Aorta (tissue), 5 donors: Measurements from ENCODE around the gene TPSB2. TPM values are rescaled to one million over a fixed set of nuclear protein-coding genes. Genes with fewer than 3 reads are reported as not detected.

Source experiments
- ATAC-seq: fragments of 200-7000 bp; cut with Tn5 transposase; one replicate; pipeline ENCODE4 v1.9.1; 2022; ENCODE audit warnings: moderate library complexity; ENCODE audit not compliant: low FRiP score
- DNase-seq, 2 donors: peaks; one replicate each; pipeline ENCODE4 v3.0.0-alpha.2; 2020
- H3K27ac ChIP-seq, 2 donors: one replicate each; pipeline ENCODE4 v1.5.1; 2013; ENCODE audit warnings: low read length in 2 of 2, mild to moderate bottlenecking in 2 of 2, moderate library complexity in 2 of 2, control low read depth in 1 of 2, inconsistent platforms in 1 of 2, low read depth in 1 of 2
- H3K27me3 ChIP-seq, 2 donors: one replicate each; pipeline ENCODE4 v1.6.1; 2013; ENCODE audit warnings: control low read depth in 1 of 2, low read length in 1 of 2, mild to moderate bottlenecking in 1 of 2, moderate library complexity in 1 of 2; ENCODE audit not compliant: insufficient read depth in 2 of 2, control insufficient read depth in 1 of 2
- H3K36me3 ChIP-seq, 2 donors: one replicate each; pipeline ENCODE4 v1.6.1; 2013; ENCODE audit warnings: control low read depth in 1 of 2, low read length in 1 of 2, mild to moderate bottlenecking in 1 of 2; ENCODE audit not compliant: insufficient read depth in 2 of 2, control insufficient read depth in 1 of 2
- H3K4me1 ChIP-seq, 2 donors: one replicate each; pipeline ENCODE4 v1.6.1; 2013; ENCODE audit warnings: low read length in 2 of 2, control low read depth in 1 of 2, mild to moderate bottlenecking in 1 of 2, moderate library complexity in 1 of 2; ENCODE audit not compliant: insufficient read depth in 2 of 2, control insufficient read depth in 1 of 2
- H3K4me3 ChIP-seq, 2 donors: one replicate each; pipeline ENCODE4 v1.5.1; 2013; ENCODE audit warnings: low read length in 2 of 2, control low read depth in 1 of 2, mild to moderate bottlenecking in 1 of 2
- H3K9me3 ChIP-seq: one replicate; pipeline ENCODE4 v1.6.1; 2013; ENCODE audit warnings: mild to moderate bottlenecking, low read length; ENCODE audit not compliant: control insufficient read depth
- WGBS, 2 donors: extraction: QIAGEN DNeasy Blood & Tissue Kit; methylation state at CpG; one replicate each; pipeline ENCODE4 v1.1.7; 2013; 5-methylcytosine and 5-hydroxymethylcytosine counted together
- intact Hi-C, 2 donors: fragments of 100-400 bp; cut with DNase I; formaldehyde crosslinking; loops; one replicate each; pipeline versions ENCODE4 v1.14.2 to v1.15.0; 2022
- polyA plus RNA-seq, 2 donors: library from polyadenylated mRNA; stranded (reverse); fragments of 200-250 nt; gene quantifications; one replicate each; pipeline ENCODE4 v1.2.3, GENCODE V29; 2013
- total RNA-seq, 2 donors: library from RNA; stranded (reverse); fragmentation: NEBNext Ultra II Directional; extraction: Animal tissue kit (Norgen Biotek cat#: 25700); gene quantifications; one replicate each; pipeline ENCODE4 v1.2.1, GENCODE V29; 2021
- donor health status: healthy with polysubstance abuse.
- donor health status: Bipolar disorder and iron deficiency.
- donor health status: DM: no; HTN: no; CAD: no.
- donor health status: DM: no; HTN: no; CAD: no.
- donor health status: DM: yes; HTN: yes; CAD: no.

Gene TPSB2
- total and polyA plus RNA-seq, 4 donors: 4.9 to 51.0 (median 13.9) TPM

DNA sequence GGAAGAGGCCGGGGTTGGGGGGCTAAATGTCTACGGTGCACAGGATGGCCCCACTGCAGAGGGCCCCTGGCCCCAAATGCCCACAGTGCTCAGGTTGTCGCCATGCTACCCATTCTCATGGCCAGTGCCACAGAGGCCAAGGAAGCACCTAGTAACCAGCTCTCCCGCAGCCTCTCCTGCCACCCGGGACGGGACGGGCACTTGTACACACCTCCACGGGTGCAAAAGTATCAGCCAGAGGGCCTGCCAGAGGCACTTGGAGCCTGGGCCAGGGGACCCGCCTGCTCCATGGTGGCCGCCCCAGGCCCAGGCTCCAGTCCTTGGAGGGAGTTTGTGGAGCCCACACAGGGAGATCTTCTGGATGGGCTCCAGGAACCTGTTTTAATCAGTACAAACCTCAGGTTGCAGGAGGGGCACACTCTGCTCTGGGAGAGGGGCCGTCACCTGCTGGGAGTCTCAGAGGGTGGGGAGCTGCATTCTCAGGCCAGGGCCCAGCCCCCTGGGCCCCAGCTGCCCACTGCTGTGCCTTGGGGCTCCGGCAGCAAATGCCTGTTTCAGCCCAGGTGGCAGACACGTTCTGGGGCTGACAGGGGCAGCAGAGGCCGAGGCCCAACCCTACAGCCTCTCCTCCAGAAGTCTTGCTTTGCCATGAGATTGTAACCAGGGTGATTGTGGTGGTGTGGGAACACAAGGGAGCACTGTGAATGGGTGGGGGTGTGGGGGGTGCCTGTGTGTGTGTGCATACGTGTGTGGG lies 33.8 kb upstream of the TPSB2 start:
- ATAC-seq: no peak
- no peaks in the 10 kb centered on the region for H3K9me3 ChIP-seq
- WGBS, 2 donors: 60 to 65% methylated on average over 15 of the region's 15 CpGs
- DNase-seq: no peak
- H3K36me3 ChIP-seq: no peaks in the 10 kb centered on the region
- H3K4me1 ChIP-seq: no peaks in the 10 kb centered on the region
- H3K27ac ChIP-seq: no peak overlapping the region
- H3K4me3 ChIP-seq: no peak overlapping the region
- intact Hi-C loops: loop anchor here in 1 of 2 donors (10.0 kb wide), 1 partner anchor 49 kb away; no protein-coding TSS in a partner anchor
- no peaks in the 10 kb centered on the region for H3K27me3 ChIP-seq

GRCh38 chr16:1262846-1263221 lies 32.9 kb upstream of the TPSB2 start:
- Histone ChIP-seq H3K36me3 (no peaks in the 10 kb centered on the region), H3K9me3 (no peaks in the 10 kb centered on the region), H3K4me3 (no peak overlapping the region), H3K27me3 (no peaks in the 10 kb centered on the region), H3K4me1 (no peaks in the 10 kb centered on the region), H3K27ac (no peak overlapping the region)
- intact Hi-C loops: loop anchor here in 1 of 2 donors (10.0 kb wide), 1 partner anchor 48 kb away; no protein-coding TSS in a partner anchor
- ATAC-seq (no peak), DNase-seq (no peak)
- 80 to 81% methylated on average over 8 to 9 of the region's 9 CpGs for WGBS, 2 donors

GRCh38 chr16:1262210-1262845 lies 32.3 kb upstream of the TPSB2 start:
- no peaks in the 10 kb centered on the region for H3K4me1 ChIP-seq

GRCh38 chr16:1261131-1261892 lies 31.3 kb upstream of the TPSB2 start:
- Histone ChIP-seq H3K4me1 (no peaks in the 10 kb centered on the region), H3K4me3 (no peak overlapping the region), H3K9me3 (no peaks in the 10 kb centered on the region), H3K36me3 (no peaks in the 10 kb centered on the region), H3K27ac (no peak overlapping the region), H3K27me3 (no peaks in the 10 kb centered on the region)
- ATAC-seq: no peak
- intact Hi-C loops: loop anchor here in 1 of 2 donors (10.0 kb wide), 1 partner anchor 47 kb away; no protein-coding TSS in a partner anchor
- 10 to 12% methylated on average over 47 of the region's 47 CpGs for WGBS, 2 donors
- no peak for DNase-seq

More at GRCh38 chr16:1262210-1262845, 32.3 kb upstream of the TPSB2 start:
- intact Hi-C loops: loop anchor here in 1 of 2 donors (10.0 kb wide), 1 partner anchor 48 kb away; no protein-coding TSS in a partner anchor
- WGBS, 2 donors: 75 to 78% methylated on average over 32 of the region's 32 CpGs
- no peak overlapping the region for H3K4me3 ChIP-seq
- no peaks in the 10 kb centered on the region for H3K9me3 ChIP-seq
- H3K27me3 ChIP-seq: no peaks in the 10 kb centered on the region
- ATAC-seq (no peak), DNase-seq (no peak)
- H3K27ac ChIP-seq: no peak overlapping the region
- H3K36me3 ChIP-seq: no peaks in the 10 kb centered on the region

GRCh38 chr16:1260101-1260680 lies 30.2 kb upstream of the TPSB2 start:
- no peaks in the 10 kb centered on the region for H3K27me3 ChIP-seq
- no peak for ATAC-seq

GRCh38 chr16:1259760-1260068 lies 29.7 kb upstream of the TPSB2 start:
- no peak overlapping the region for H3K4me3 ChIP-seq
- H3K36me3 ChIP-seq: no peaks in the 10 kb centered on the region
- no peaks in the 10 kb centered on the region for H3K4me1 ChIP-seq
- intact Hi-C loops: loop anchor here in 1 of 2 donors (10.0 kb wide), 1 partner anchor 45 kb away; no protein-coding TSS in a partner anchor
- H3K9me3 ChIP-seq: no peaks in the 10 kb centered on the region
- no peak overlapping the region for H3K27ac ChIP-seq
- WGBS, 2 donors: 22 to 29% methylated on average over 11 of the region's 11 CpGs
- no peaks in the 10 kb centered on the region for H3K27me3 ChIP-seq
- ATAC-seq: no peak
- DNase-seq: no peak

More at GRCh38 chr16:1260101-1260680, 30.2 kb upstream of the TPSB2 start:
- no peaks in the 10 kb centered on the region for H3K9me3 ChIP-seq
- no peak overlapping the region for H3K27ac ChIP-seq
- no peak overlapping the region for H3K4me3 ChIP-seq
- intact Hi-C loops: loop anchor here in 1 of 2 donors (10.0 kb wide), 1 partner anchor 45 kb away; no protein-coding TSS in a partner anchor
- DNase-seq: no peak
- H3K36me3 ChIP-seq: no peaks in the 10 kb centered on the region
- 67 to 71% methylated on average over 34 to 36 of the region's 36 CpGs for WGBS, 2 donors
- H3K4me1 ChIP-seq: no peaks in the 10 kb centered on the region

DNA sequence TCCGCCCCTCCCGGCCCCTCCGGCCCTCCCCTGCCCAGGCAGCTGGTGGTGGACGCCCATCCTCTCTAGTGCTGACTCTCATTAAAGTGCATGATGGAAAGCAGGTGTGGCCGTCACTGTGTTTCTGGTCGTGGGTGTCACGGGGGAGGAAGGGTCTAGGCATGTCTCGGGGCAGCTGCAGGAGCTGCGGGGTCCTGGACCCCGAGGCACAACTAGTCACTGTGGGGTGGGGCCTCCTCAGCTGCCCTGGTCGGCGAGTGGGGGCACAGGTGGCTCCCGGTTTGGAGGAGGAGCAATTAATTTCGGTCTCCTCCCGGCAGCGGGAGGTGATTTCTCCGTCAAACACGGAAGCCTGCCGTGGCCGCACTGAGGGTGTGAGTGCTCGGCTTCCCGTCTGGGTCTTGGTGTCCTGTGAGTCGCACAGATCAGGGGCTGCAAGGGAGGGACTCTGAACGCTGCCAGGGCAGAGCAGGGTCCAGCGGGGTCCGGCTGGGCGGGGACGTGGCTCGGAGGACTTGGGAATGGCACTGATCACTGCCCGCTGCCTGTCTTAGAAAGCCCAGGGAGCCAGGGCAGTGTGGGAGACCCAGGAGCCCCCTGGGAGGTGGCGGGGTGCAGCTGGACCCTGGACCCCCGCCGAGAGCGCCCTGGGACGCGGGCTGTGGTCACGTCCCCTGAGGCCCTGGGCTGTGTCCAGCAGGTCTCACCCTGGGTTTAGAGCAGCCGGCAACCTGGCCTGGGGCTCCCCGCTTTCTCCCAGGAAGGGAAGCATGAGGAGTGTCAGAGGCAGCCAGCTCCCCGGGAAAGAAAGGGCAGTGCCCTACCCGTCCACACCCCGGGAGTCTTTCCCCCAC lies 29.1 kb upstream of the TPSB2 start:
- Histone ChIP-seq H3K27me3 (no peaks in the 10 kb centered on the region), H3K27ac (no peak overlapping the region), H3K36me3 (no peaks in the 10 kb centered on the region), H3K4me3 (no peak overlapping the region), H3K4me1 (no peaks in the 10 kb centered on the region), H3K9me3 (no peaks in the 10 kb centered on the region)
- DNase-seq (no peak), ATAC-seq (no peak)
- intact Hi-C loops: no loop called here
- 14 to 17% methylated on average over 42 of the region's 42 CpGs for WGBS, 2 donors

DNA sequence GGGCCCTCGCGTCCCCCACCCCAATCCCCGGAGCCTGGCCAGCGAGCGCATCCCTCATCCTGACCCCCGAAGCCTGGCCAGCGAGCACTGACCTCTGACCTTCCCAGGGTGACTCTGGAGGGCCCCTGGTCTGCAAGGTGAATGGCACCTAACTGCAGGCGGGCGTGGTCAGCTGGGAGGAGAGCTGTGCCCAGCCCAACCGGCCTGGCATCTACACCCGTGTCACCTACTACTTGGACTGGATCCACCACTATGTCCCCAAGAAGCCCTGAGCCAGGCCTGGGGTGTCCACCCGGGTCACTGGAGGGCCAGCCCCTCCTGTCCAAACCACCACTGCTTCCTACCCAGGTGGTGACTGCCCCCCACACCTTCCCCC lies 28.2 kb upstream of the TPSB2 start:
- H3K27me3 ChIP-seq: no peaks in the 10 kb centered on the region

More for the DNA sequence above, 28.2 kb upstream of the TPSB2 start:
- DNase-seq (no peak), ATAC-seq (no peak)
- intact Hi-C loops: no loop called here
- Histone ChIP-seq H3K9me3 (no peaks in the 10 kb centered on the region), H3K4me1 (no peaks in the 10 kb centered on the region), H3K4me3 (no peak overlapping the region), H3K27ac (no peak overlapping the region), H3K36me3 (no peaks in the 10 kb centered on the region)
- WGBS, 2 donors: 71 to 76% methylated on average over 12 of the region's 12 CpGs
